AG09309 (cell line): ENCODE measurements around the gene CCDC12.
A peak's percentile ranks its signal among the peaks of the same experiment; 100 is the strongest.

ENCODE experiments used
- DNase-seq: peaks from one replicate; pipeline ENCODE4 v3.0.0-alpha.2; 2010; ENCODE audit warnings: low read depth
- H3K4me3 ChIP-seq: 2 replicates; pipeline ENCODE4 v1.5.1; 2011; ENCODE audit warnings: mild to moderate bottlenecking, low read depth, low read length, moderate library complexity; ENCODE audit not compliant: control insufficient read depth
- CTCF ChIP-seq: IDR thresholded peaks from 2 replicates; pipeline ENCODE4 v1.5.1; 2011; ENCODE audit warnings: mild to moderate bottlenecking, low read depth, low read length, inconsistent platforms; ENCODE audit not compliant: insufficient read depth, control insufficient read depth; ENCODE audit errors: missing control alignments

CCDC12 gene

GRCh38 chr3:47017504-47018268, 41.1 kb upstream of the CCDC12 start:
- no peak for DNase-seq
- no peak overlapping the region for H3K4me3 ChIP-seq
- TF ChIP-seq CTCF = no peak

GRCh38 chr3:47016934-47017435, 40.4 kb upstream of the CCDC12 start:
- TF ChIP-seq CTCF = no peak
- peak; percentile 29 for DNase-seq
- no peak overlapping the region for H3K4me3 ChIP-seq

- no peak for DNase-seq
- no peak for TF ChIP-seq CTCF
- H3K4me3 ChIP-seq = no peak overlapping the region
Measured at GRCh38 chr3:47016086-47016933, 39.8 kb upstream of the CCDC12 start.

GRCh38 chr3:47015151-47015550, 38.6 kb upstream of the CCDC12 start:
- no peak for DNase-seq
- no peak overlapping the region for H3K4me3 ChIP-seq
- no peak for TF ChIP-seq CTCF

GRCh38 chr3:47014036-47014435, 37.5 kb upstream of the CCDC12 start:
- H3K4me3 ChIP-seq = no peak overlapping the region
- DNase-seq = no peak
- TF ChIP-seq CTCF = no peak

- no peak for TF ChIP-seq CTCF
- DNase-seq = no peak
- H3K4me3 ChIP-seq = no peak overlapping the region
Measured at GRCh38 chr3:47013231-47013630, 36.7 kb upstream of the CCDC12 start.
